NCI-H460 (cell line): ENCODE results near the gene NTNG2. TPM values are rescaled to one million over a fixed set of nuclear protein-coding genes. Genes with fewer than 3 reads are reported as not detected.

ENCODE experiments used
- DNase-seq: peaks from one replicate; pipeline ENCODE4 v3.0.0-alpha.2; 2016; ENCODE audit warnings: low read depth; ENCODE audit errors: extremely low read depth
- total RNA-seq: library from RNA; depleted of rRNA; stranded (reverse); fragments of >200 nt; shearing (Covaris generic); gene quantifications from 2 replicates; pipeline ENCODE4 v1.2.3, GENCODE V29; 2014

The NTNG2 gene
- total RNA-seq, 1 experiment from 2014 or later: 0.07 TPM

DNA sequence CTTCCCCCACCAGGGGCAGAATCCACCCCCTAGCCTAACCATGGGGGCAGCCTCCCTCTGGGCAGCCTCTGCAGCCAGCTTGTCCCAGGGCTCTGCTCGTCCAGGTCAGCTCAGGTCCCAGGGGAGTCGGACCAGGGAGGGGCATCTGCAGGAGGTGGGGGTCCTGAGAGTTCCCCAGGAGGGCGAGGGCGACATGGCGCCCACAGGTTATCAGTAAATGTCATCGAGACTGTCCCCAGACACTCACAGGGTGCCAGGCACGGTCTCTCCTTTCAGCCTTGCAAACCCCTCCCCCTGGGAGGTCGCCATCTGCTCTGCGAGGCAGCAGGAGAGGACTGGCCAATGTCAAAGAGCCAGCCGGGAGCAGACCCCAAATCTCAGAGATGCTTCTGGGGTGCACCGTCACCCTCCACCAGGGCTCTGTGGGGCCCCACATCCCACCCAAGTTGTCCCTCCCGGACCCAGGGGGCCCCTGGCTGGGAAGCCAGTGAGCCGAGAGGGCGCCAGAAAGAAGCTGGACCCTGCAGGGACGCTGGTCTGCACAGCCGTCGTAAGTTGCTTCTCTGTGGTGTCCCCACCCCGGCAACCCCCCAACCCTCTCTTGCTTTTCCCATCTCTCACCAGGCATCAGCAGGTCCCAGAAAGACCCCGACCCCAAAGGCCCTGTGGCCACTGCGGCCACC is 69.3 kb downstream of the NTNG2 start:
- no peak for DNase-seq

DNA sequence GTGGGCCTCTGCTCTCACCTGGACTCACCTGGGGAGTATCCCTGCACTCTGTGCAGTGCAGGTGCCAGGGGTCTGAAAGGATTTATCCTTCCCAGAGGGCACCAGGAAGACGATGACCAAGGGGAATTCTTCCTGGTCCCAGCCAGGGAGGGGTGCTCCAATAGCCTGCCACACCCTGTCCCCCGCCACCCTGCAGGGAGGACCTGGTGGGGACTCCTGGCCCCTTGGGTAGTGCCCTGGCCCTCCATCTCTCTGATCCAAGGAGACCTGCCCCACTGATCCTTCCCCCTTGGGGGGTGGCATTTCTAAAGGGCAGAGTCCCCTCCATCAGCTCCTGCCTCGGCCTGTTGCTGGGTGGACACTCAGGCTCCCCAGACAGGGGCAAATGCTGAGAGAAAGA is 70.7 kb downstream of the NTNG2 start:
- DNase-seq: no peak

DNA sequence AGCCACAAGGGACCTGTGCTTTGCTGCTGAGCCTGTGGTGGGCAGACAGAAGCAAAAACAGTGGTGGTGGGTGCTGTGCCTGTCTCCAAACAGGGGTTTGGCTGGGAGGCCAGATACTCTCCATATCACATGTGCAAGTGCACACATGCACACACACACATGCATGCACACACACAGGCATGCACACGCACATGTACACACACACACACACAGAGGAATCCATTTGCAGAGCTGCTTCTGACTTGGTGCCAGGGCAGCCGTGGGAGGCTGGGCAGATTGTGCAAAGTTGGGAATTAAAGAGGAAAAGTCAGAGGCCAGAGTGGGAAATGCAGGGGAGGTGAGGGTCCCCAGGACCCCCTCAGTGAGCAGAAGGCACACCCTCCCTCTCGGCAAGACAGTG is 71.3 kb downstream of the NTNG2 start:
- no peak for DNase-seq

DNA sequence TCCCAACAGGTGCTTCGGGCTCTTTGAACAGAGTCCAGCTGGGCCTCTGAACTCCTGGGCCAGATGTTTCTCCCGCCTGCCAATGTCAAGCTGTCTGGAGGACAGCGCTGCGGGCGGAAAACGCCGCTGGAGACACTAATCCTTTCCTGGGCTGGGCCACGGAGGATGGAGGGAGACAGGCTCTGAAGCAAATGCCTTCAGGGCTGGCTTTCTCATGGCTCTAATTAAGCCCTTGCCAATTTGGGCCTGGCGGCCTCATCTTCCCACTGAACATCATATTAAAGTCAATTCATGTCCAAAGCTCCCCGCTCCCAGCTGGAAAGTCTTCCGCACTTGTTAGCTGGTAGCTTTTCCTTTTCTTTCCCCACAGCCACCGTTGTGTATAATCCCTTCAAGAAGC is 72.7 kb downstream of the NTNG2 start:
- no peak for DNase-seq

DNA sequence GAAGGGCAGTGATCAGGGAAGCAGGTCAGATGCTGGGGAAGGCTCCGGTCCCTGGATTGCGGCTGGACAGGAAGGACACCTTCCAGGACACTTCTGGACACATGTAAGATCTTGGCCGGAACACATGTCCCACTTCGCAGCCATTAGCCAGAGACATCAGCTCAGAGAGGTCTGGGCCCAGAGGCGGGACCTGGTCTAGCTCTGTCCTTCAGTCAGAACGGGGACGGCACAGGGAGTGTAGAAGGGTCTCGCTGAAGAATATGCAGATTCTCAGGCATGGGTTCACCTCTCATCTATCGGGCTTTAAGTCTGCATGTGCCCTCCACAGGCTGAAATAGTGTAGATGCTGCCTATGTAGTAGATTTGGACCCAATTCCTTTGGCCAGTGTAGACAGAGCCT is 73.3 kb downstream of the NTNG2 start:
- no peak for DNase-seq

DNA sequence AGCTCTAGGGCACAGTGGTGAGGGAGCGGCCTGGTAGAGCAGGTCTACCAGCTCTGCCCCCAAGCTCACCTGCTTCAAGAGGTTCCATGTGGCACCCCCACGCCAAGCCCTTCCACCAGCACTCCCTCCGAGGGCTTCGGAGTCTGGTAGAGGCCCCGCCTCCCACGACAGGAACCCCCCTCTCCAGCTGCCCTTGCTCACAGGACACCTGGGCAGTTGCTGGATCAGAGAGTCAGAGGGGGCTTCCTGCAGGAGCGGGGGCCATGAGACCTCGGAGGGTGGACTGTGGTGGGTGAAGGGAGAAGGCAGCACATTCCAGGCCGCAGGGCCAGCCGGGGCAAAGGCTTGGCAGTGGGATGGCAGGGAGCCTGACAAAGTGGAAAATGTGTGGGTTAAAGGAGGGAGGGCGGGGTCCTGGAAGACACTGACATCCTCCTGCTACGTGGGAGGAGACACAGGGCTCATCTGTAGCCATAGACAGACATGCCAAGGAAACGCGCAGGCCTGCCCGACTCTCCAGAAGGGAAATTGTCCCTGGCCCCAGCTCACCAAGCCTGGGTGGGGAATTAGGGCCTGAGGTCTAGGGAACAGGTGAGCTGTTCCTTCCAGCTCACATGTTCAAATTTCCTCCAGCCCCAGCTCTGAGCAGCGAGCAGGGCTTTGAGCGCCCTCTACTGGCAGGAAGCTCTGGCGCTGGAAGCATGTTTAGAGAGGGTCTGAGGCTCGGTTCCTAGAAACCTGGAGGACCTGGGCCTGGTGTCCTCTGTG is 74.2 kb downstream of the NTNG2 start:
- peak; percentile 68 for DNase-seq

DNA sequence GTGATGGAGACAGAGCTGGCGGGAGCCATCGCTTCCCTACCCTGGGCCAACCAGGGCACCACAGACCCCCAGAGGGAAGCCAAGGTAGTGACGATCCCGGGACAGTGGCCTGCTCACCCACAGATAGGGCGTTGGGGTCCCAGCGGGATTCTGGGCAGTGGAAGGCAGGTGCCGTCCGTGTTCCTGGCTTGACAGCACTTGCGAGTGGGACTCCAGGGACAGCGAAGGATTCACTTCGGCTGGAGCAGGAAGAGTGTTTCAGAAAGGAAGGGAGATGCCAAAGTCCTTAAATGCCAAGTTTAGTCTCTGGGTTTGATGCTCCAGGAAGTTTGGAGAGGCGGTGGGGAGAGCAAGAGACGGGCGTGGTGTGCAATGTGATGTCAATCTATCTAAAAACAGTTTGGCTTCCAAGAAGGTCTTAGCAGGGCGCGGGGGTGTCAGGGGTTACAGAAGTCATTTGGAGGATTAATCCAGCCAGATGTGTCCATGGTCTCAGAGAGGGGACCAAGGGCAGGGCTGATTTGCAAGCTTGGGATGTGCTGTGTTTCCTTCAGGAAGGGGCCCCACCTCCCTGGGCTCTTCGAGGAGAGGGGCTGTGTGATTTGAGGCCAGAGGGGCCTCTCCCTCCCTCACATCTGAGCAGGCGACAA is 74.9 kb downstream of the NTNG2 start:
- DNase-seq: no peak

DNA sequence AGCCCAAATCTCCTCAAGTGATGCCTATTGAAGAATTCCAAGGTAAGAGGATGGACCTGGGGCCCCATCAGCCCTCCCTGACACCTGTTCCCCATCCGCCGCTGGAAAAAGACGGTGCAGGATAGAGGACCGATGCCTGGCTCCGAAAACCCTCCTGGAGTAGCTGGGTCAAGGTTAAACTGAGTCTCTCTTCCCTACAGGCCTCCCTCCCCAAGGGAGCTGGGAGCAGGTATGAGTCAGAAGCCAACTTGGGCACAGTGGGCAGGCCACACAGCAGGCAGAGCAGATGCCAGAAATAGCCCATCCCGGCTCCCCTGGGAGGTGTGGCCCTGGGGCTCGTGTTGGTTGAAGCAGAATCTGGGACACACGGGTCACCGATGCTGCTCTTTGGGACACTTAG is 75.6 kb downstream of the NTNG2 start:
- no peak for DNase-seq

DNA sequence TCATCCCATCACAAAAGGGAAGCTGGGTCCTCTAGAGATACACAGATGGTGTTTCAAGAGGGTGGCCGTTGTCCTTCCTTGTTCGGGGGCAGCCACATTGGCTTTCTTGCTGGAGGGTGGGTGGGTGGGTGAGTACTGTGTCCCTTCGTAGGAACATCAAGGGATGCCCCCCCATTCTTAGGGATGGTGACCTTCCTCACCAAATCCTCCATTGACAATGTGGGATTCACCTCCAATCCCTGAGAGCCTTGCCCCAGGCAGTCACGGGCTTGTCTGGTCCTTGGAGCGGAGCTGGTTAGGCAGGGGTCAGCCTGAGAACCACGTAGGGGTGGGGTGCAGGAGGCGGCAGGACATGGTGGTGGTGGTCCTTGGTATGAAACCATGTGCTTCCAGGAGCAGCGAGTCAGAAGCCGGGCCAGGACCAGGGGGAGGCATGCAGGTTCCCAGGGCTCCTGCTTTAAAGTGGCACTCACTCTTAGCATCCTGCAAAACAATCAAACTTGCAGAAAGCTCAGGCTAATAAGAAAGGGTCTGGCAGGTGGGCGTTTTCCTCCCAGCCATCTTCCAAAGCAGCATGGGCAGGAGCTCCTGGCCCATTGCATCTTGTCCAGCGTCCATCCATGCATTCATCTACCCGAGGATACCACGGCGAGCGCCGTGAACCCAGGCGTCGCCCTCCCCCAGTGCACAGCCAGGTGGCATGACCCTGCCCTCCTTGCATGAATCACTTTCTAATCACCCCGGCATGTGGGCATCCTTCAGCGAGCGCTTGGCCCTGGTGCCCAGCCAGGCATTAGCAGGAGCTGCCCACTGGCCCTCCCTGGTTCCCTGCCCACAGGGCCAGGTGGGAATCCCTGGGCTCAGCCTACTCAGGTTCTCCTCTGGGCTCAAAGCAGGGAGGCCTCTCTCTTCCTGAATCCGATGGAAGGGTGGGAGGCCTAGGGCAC is 76.4 kb downstream of the NTNG2 start:
- DNase-seq: no peak

DNA sequence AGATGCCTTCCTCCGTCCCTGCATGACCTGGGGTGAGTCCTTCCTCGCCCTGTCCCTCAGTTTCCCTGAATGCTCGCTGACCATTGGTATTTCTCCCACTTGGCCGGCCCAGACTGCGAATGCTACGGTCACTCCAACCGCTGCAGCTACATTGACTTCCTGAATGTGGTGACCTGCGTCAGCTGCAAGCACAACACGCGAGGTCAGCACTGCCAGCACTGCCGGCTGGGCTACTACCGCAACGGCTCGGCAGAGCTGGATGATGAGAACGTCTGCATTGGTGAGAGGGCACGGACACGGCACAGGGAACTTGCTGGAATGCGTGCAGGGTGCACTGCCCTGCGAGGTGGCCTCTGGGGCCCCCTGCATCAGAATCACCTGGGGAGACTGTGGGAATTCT is 77.1 kb downstream of the NTNG2 start:
- no peak for DNase-seq

DNA sequence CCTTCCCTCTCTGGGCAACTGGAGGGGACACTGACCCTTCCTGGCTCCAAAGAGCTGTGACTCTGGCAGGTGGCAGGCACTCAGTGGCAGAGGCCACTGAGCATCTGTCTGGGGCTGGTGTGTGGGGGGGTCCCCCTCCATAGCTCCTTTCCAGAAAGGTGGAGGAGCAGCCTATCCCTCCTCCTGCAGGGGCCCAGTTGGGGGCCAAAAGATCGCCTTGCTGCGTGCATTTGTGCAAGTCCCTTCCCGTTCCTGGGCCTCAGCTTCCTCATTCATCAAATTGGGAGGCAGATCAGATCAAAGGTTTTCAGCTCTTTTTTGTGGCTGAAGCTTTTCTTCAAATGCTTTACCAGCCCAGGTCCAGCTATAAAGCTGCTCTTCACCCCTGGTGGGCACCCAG is 77.7 kb downstream of the NTNG2 start:
- no peak for DNase-seq

DNA sequence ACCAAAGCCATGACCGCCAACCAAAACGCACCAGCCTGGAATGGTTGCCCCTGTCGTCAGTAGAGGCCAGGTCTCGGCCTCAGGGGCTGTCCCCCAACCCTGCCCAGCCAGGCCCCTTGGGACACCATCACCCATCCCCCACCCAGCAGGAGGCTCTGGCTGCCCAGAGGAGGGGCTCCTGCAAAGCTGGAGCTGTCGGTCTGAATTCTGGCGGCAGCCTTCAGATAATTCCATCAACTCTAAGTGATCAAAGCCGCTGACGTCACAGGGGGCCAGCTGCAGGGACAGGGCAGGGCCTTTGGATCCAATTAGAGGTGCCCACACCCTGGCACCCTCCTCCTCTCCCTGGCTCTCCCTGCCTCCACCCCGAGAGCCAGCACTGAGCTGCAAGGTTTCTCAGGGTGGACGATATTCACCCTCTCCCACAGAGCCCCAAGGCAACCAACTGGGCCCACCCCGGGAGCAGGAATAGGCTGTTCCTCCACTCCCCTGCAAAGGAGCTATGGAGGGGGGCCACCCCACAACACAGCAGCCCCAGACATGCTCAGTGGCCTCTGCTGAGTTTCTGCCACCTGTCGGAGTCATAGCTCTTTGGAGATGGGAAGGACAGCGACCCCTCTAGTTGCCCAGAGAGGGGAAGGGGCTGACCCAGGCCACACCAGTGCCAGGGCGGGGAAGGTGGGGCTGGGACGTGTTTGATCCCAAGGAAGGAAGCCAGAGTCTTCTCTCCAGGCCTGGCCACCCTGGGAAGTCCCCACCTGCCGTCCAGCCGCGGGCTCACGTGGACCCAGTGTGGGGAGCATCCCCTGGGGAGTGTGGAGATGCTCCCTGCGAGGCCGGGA is 78.4 kb downstream of the NTNG2 start:
- no peak for DNase-seq

DNA sequence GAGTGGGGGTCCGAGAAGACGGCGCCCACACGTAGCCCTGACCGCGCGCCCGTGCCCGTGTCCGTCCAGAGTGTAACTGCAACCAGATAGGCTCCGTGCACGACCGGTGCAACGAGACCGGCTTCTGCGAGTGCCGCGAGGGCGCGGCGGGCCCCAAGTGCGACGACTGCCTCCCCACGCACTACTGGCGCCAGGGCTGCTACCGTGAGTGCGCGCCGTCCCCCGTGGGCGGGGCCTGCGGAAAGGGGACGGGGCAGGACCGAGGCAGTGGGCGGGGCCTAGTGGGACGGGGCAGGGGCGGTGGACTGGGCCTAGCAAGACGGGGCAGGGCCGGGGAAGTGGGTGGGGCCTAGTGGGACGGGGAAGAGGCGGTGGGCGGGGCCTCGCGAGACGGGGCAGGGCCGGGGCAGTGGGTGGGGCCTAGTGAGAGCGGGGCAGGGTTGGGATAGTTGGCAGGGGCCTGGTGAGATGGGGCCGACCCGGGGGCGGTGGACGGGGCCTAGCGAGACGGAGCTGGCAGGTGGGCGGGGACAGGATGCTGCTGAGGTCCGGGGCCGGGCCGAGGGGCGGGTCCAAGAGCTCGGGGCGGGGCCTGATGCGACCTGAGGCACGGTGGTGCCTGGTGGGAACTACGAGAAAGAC is 79.1 kb downstream of the NTNG2 start:
- DNase-seq: peak; percentile 95

DNA sequence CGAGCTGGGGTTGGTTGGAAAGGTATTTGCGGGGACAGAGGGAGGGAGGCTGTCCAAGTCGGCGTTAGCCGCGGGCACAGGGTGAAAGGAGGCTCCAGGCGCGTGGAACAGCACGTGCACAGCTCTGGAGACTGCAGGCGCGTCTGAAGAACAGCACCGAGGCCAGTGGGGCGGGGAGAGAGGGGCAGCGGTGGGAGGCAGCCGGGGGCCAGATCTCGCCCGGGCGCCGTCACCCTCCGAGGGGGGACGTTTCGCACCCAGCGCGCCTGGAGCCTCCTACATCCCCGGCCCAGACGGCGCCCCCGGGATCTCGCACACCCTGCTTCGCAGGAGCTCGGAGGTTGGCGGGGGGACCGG is 79.6 kb downstream of the NTNG2 start:
- DNase-seq: no peak

DNA sequence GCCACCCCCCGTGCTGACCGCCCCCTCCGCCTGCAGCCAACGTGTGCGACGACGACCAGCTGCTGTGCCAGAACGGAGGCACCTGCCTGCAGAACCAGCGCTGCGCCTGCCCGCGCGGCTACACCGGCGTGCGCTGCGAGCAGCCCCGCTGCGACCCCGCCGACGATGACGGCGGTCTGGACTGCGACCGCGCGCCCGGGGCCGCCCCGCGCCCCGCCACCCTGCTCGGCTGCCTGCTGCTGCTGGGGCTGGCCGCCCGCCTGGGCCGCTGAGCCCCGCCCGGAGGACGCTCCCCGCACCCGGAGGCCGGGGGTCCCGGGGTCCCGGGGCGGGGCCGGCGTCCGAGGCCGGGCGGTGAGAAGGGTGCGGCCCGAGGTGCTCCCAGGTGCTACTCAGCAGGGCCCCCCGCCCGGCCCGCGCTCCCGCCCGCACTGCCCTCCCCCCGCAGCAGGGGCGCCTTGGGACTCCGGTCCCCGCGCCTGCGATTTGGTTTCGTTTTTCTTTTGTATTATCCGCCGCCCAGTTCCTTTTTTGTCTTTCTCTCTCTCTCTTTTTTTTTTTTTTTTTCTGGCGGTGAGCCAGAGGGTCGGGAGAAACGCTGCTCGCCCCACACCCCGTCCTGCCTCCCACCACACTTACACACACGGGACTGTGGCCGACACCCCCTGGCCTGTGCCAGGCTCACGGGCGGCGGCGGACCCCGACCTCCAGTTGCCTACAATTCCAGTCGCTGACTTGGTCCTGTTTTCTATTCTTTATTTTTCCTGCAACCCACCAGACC is 80.2 kb downstream of the NTNG2 start:
- DNase-seq: no peak

DNA sequence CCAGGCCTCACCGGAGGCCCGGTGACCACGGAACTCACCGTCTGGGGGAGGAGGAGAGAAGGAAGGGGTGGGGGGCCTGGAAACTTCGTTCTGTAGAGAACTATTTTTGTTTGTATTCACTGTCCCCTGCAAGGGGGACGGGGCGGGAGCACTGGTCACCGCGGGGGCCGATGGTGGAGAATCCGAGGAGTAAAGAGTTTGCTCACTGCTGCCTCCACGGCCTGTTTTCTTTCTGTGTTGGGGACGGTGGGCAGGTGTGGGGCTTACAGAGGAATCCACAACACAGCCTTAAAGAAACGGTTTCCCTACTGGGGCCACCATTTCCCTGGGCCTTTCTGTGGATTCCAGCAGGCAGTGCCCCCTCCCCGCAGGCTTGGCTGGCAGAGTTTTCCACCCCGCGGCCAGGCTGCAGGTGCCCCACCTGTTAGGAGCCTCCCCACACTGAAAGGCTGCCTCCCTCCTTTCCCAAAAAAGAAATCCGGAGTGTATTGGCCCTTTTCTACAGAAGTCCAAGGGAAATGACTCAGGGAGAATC is 80.8 kb downstream of the NTNG2 start:
- no peak for DNase-seq

DNA sequence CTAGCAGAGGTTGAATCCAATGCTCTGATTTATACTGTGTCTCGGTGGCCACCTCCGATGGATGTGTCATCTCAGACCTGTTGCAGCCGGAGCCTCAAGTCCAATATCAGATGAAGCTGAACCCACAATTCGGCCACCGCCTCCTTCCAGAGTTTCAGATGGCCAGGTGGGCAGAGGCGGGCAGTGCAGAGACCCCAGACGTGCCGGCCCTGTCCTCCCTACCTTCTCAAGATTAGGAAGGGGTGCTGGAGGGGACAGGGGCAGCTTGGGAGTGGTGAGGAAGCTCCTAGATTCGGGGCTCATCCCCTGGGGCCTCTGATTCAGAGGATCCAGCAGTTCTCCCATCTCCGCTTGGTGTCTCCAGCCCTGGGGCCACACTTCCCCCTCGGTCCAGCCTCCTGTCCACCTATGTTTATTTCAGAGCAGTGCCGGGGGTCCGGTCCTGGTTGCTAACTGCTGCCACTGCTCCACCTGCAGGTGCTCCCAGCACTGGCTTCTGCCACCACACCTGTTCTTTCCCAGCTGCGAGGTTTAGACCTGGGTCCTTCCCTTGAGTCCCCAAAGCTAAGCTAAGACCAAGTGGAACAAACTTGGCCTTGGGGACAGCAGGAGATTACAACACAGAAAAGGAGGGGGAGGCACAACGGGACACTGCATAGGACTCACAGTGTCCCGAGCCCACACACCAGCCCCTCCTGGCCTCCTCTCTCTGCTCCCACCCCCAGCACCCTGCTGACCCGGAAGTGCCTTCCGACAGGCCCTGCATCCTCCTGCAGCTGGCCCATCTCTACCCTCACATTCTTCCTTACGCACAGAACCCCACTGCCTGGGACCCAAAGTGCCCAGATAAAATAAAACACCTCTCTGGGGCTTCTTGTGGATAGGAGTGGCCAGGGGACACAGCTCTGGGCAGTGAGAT is 81.6 kb downstream of the NTNG2 start:
- no peak for DNase-seq
